NCI-H2227 treated with DMSO at 0.1 percent for 48 hours (cell line): ENCODE measurements around the gene ZW10.

Experiments
- DNase-seq: peaks from one replicate; lab custom pipeline; 2025; lab: John Stamatoyannopoulos, UW

The ZW10 gene

GRCh38 chr11:113697756-113698407, 75.6 kb downstream of the ZW10 start:
- DNase-seq, result no peak

- no peak for DNase-seq
Measured at GRCh38 chr11:113697111-113697510, 76.4 kb downstream of the ZW10 start.

GRCh38 chr11:113695207-113695606, 78.3 kb downstream of the ZW10 start:
- DNase-seq, result no peak

- no peak for DNase-seq
Measured at GRCh38 chr11:113694390-113694789, 79.1 kb downstream of the ZW10 start.

- no peak for DNase-seq
Measured at GRCh38 chr11:113693030-113693429, 80.5 kb downstream of the ZW10 start.

- no peak for DNase-seq
Measured at GRCh38 chr11:113690619-113691569, 82.6 kb downstream of the ZW10 start.

- no peak for DNase-seq
Measured at GRCh38 chr11:113689768-113690618, 83.5 kb downstream of the ZW10 start.

GRCh38 chr11:113685654-113686359, 87.7 kb downstream of the ZW10 start:
- DNase-seq, result no peak

- DNase-seq, result no peak
Measured at GRCh38 chr11:113684496-113684895, 89.0 kb downstream of the ZW10 start.

- no peak for DNase-seq
Measured at GRCh38 chr11:113683481-113684046, 89.9 kb downstream of the ZW10 start.
